BJ (cell line): ENCODE results near the gene GFRA1. TPM values are rescaled to one million over a fixed set of nuclear protein-coding genes. Genes with fewer than 3 reads are reported as not detected.

Experiments used
- CTCF ChIA-PET: fragments of 350-600 bp; formaldehyde crosslinking; extraction: SDS; loops from one replicate; lab custom pipeline; 2021; ENCODE audit warnings: antibody characterized with exemption, inconsistent platforms; lab: Yijun Ruan, JAX
- POLR2A ChIA-PET: fragments of 300-600 bp; sonication (Branson Sonifier 250); formaldehyde crosslinking; extraction: SDS; loops from one replicate; lab custom pipeline; 2021; ENCODE audit warnings: antibody characterized with exemption; lab: Charles Lee
- DNase-seq: peaks from one replicate; pipeline ENCODE4 v3.0.0-alpha.2; 2011; ENCODE audit warnings: low read depth
- H3K27me3 ChIP-seq: 2 replicates; pipeline ENCODE4 v1.6.0; 2011; ENCODE audit warnings: low read length; ENCODE audit not compliant: control insufficient read depth, insufficient read depth
- H3K36me3 ChIP-seq: 2 replicates; pipeline ENCODE4 v1.5.1; 2011; ENCODE audit warnings: low read length; ENCODE audit not compliant: control insufficient read depth, insufficient read depth
- H3K4me3 ChIP-seq: 2 replicates; pipeline ENCODE4 v1.5.1; 2011; ENCODE audit warnings: low read depth, mild to moderate bottlenecking, control low read depth, low read length
- CTCF ChIP-seq: IDR thresholded peaks from 2 replicates; pipeline ENCODE4 v1.5.1; 2011; ENCODE audit warnings: low read depth, mild to moderate bottlenecking, control low read depth, inconsistent platforms, low read length, moderate library complexity; ENCODE audit not compliant: insufficient read depth
- polyA minus RNA-seq: library from RNA; depleted of rRNA, polyadenylated mRNA; stranded (reverse); fragments of >200 nt; gene quantifications from 2 replicates; pipeline ENCODE4 v1.2.3, GENCODE V29; 2011; rRNA and poly(A)+ RNA removed
- polyA plus RNA-seq: library from polyadenylated mRNA; depleted of rRNA; stranded (reverse); fragments of >200 nt; gene quantifications from 2 replicates; pipeline ENCODE4 v1.2.3, GENCODE V29; 2011; rRNA removed

GFRA1 gene, protein sequence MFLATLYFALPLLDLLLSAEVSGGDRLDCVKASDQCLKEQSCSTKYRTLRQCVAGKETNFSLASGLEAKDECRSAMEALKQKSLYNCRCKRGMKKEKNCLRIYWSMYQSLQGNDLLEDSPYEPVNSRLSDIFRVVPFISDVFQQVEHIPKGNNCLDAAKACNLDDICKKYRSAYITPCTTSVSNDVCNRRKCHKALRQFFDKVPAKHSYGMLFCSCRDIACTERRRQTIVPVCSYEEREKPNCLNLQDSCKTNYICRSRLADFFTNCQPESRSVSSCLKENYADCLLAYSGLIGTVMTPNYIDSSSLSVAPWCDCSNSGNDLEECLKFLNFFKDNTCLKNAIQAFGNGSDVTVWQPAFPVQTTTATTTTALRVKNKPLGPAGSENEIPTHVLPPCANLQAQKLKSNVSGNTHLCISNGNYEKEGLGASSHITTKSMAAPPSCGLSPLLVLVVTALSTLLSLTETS
- polyA plus RNA-seq (25.9 and 41.6 TPM in 2 replicates), polyA minus RNA-seq (16.5 and 16.9 TPM in 2 replicates)

- ChIA-PET CTCF (interaction anchor here (0.7 to 2.6 kb wide), 9 partner anchors 8 to 473 kb away, joined by 3 to 11 read pairs (median 3); no protein-coding TSS in a partner anchor), POLR2A (interaction anchor here (0.5 kb wide), 1 partner anchor 292 kb away, joined by 3 read pairs; no protein-coding TSS in a partner anchor)
- Histone ChIP-seq H3K4me3 (peak within 1 kb of the TSS; percentile 60), H3K36me3 (no peaks in the 10 kb centered on the region), H3K27me3 (peaks cover 8% of the 10 kb centered on the region)
- DNase-seq, result no peak
- 0 out of 2 replicates have a peak, but pooled peaks have one; percentile 4 for TF ChIP-seq CTCF
Observed at GRCh38 chr10:116272440-116273283, at the start of gene GFRA1. Gene GFRA1 (minus strand): TSS chr10:116273206. CDS start chr10:116272029, 1,177 bp downstream.

DNA sequence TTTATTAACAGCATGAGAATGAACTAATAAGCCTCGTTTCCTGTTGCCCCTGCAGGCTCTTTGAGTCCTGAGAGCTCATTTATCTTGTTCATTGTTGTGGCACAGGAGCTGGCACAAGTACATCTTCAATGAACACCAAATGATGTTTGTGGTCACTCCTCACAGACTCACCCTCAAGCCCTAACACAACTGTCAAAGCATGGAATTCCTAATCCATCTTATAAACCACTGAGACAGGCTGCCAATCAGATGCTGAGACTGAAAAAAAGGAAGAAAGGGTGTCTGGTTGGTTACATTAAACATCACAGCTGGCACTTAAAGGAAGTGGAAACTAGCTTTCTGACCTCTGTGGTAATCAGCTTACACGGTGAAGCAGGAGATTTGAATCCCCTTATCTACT, 43.5 kb upstream of the GFRA1 start:
- no peak for TF ChIP-seq CTCF
- Histone ChIP-seq H3K27me3 (no peaks in the 10 kb centered on the region), H3K36me3 (no peaks in the 10 kb centered on the region), H3K4me3 (no peak overlapping the region)
- DNase-seq, result no peak
- ChIA-PET POLR2A (no interaction called here), CTCF (no interaction called here)

GRCh38 chr10:116312548-116312947, 39.5 kb upstream of the GFRA1 start:
- no peak overlapping the region for H3K4me3 ChIP-seq
- no peak for TF ChIP-seq CTCF
- H3K27me3 ChIP-seq, result no peaks in the 10 kb centered on the region
- ChIA-PET CTCF (interaction anchor here (1.2 kb wide), 1 partner anchor 14 kb away, joined by 3 read pairs; no protein-coding TSS in a partner anchor), POLR2A (no interaction called here)
- no peak for DNase-seq
- H3K36me3 ChIP-seq, result no peaks in the 10 kb centered on the region

DNA sequence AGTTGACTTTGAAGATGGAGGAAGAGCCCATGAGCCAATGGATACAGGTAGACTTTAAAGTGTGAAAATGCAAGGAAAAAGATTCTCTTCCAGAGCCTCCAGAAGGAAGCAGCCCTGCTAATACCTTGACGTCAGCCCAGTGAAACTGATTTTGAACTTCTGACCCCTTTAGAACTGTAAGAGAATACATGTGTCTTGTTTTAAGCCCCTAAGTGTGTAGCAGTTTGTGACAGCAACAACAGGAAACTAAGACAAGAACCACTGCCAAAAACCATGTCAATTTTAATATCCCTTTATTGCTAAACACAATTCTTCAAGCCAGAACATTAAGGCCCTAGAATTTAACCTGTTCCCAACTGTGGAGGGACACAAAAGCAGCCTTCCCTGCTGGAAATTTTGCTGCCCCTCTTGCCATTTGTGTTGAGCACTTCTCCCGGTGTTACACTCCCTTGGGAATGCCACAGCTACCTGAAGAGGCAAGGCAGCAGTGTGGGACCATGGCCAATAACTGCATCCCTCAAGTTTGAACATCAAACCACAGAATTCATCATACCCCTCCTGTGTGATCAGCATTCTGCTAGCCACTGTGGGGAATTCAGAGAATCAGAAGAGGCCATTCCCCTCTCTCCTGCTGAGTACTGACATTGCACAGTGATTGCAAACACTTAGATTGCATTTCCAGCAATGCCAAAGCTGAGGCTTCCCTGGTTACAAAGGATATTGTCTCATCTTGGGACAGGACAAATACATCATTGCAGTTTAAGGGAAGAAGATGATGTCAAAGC, 38.9 kb upstream of the GFRA1 start:
- H3K27me3 ChIP-seq, result no peaks in the 10 kb centered on the region
- ChIA-PET POLR2A (no interaction called here), CTCF (interaction anchor here (1.2 kb wide), 1 partner anchor 13 kb away, joined by 3 read pairs; no protein-coding TSS in a partner anchor)
- no peaks in the 10 kb centered on the region for H3K36me3 ChIP-seq
- no peak for TF ChIP-seq CTCF
- no peak for DNase-seq
- no peak overlapping the region for H3K4me3 ChIP-seq
